Measurements from ENCODE around the gene UBE2E3. TPM values are rescaled to one million over a fixed set of nuclear protein-coding genes. Genes with fewer than 3 reads are reported as not detected.
A peak's percentile ranks its signal among the peaks of the same experiment; 100 is the strongest.

UBE2E3 gene
- total and polyA plus RNA-seq, 2 experiments from 2014 or later: 111 to 112 TPM

DNA sequence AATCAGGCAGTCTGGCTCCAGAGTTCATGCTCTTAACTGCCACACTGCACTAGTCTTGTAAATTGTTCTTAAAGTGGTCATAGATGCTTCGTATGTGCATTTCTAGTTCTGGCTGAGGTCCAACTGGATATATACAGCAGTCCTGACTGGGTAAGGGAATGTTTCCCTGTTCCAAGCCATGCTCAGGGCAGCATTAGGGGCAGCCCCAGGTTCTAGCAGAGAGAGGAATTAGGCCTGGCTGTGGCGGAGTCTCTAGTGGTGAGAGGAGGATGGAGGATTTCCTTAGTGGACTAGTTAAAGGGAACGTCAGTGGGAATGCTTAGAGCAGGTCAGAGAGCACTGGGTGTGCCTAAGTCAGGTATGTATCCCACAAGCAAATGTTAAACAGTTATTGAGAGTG, 28.0 kb downstream of the UBE2E3 start:
- Histone ChIP-seq H3K79me2 (replicated peaks; ENCODE audit: insufficient read depth) (peaks cover 100% of the 10 kb centered on the region), H3K36me3 (ENCODE audit: insufficient read depth) (no peaks in the 10 kb centered on the region), H3K4me3 (no peak overlapping the region), H3K4me1 (ENCODE audit: insufficient read depth) (peaks cover 19% of the 10 kb centered on the region; the same call in 1 of the 2 replicates), H3K27me3 (ENCODE audit: insufficient read depth) (no peaks in the 10 kb centered on the region), H2AFZ (no peak overlapping the region), H3F3A (replicated peaks; ENCODE audit: low read depth) (no peaks in the 10 kb centered on the region), H3K9me2 (ENCODE audit: insufficient read depth) (no peaks in the 10 kb centered on the region), H3K4me2 (no peak overlapping the region), H4K20me1 (replicated peaks; ENCODE audit: insufficient read depth) (0 out of 2 replicates have a peak, but pooled peaks cover 13% of the 10 kb centered on the region), H3K27ac (ENCODE audit: low read depth) (no peak overlapping the region)
- ATAC-seq (peak; percentile 85), DNase-seq (ENCODE audit: low spot score) (peak; percentile 9)
- peaks cover 35% of the 10 kb centered on the region for H3K4me1 Mint-ChIP-seq
- H3K27me3 Mint-ChIP-seq (ENCODE audit: insufficient read depth, low read depth, poor library complexity): no peaks in the 10 kb centered on the region
- no peaks in the 10 kb centered on the region for H3K9me3 Mint-ChIP-seq
- no peak for TF ChIP-seq ZNF114 (CRISPR knock-in tag; IDR thresholded peaks at IDR 0.05)
- no peak for TF ChIP-seq POLR2AphosphoS5 (IDR thresholded peaks at IDR 0.05; ENCODE audit: low read depth)
- no peak for TF ChIP-seq CREB1 (CRISPR knock-in tag; IDR thresholded peaks at IDR 0.05; ENCODE audit: low read depth)
- TF ChIP-seq, protein P1, sequence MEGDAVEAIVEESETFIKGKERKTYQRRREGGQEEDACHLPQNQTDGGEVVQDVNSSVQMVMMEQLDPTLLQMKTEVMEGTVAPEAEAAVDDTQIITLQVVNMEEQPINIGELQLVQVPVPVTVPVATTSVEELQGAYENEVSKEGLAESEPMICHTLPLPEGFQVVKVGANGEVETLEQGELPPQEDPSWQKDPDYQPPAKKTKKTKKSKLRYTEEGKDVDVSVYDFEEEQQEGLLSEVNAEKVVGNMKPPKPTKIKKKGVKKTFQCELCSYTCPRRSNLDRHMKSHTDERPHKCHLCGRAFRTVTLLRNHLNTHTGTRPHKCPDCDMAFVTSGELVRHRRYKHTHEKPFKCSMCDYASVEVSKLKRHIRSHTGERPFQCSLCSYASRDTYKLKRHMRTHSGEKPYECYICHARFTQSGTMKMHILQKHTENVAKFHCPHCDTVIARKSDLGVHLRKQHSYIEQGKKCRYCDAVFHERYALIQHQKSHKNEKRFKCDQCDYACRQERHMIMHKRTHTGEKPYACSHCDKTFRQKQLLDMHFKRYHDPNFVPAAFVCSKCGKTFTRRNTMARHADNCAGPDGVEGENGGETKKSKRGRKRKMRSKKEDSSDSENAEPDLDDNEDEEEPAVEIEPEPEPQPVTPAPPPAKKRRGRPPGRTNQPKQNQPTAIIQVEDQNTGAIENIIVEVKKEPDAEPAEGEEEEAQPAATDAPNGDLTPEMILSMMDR (conservative IDR thresholded peaks at IDR 0.05; ENCODE audit: low read depth in 2 of 2): no peak
- TF ChIP-seq ZNF331 (CRISPR knock-in tag; IDR thresholded peaks at IDR 0.05; ENCODE audit: low read depth): no peak
- H3K36me3 Mint-ChIP-seq (ENCODE audit: low read depth): no peaks in the 10 kb centered on the region; the same call in 2 of the 3 replicates
- no peak overlapping the region for H3K27ac Mint-ChIP-seq
- H3K4me3 Mint-ChIP-seq: no peak overlapping the region

DNA sequence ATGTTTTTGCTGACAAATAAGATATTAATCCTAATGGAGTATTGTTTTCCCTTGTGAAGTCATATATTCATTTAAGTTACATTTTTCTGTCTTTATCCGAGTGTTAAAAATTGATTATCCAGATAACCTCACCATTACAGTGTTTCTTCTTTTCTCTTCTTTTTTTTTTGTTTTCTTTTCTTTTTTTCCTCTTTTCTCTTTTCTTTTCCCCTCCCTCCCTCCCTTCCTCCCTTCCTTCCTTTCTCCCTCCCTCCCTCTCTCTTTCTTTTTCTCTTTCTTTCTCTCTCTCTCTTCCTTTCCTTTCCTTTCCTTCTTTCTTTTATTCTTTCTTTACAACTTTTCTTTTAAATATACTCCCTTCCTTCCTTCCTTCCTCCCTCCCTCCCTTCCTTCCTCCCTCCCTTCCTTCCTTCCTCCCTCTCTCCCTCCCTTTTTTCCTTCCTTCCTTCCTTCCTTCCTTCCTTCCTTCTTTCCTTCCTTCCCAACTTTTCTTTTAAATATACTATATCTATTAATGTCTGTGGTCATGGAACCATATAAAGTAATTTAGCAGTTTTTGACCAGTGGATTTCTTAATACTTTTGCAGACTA, 40.9 kb downstream of the UBE2E3 start:
- H3K4me1 ChIP-seq (ENCODE audit: insufficient read depth): peaks cover 8% of the 10 kb centered on the region; the same call in 1 of the 2 replicates
- no peak overlapping the region for H3K27ac Mint-ChIP-seq
- H3K9me2 ChIP-seq (ENCODE audit: insufficient read depth): no peaks in the 10 kb centered on the region
- no peak overlapping the region for H3K4me3 Mint-ChIP-seq
- peaks cover 3% of the 10 kb centered on the region; the same call in 1 of the 2 replicates for H4K20me1 ChIP-seq (replicated peaks; ENCODE audit: insufficient read depth)
- no peaks in the 10 kb centered on the region for H3K27me3 ChIP-seq (ENCODE audit: insufficient read depth)
- no peak overlapping the region for H3K27ac ChIP-seq (ENCODE audit: low read depth)
- DNase-seq (ENCODE audit: low spot score): no peak
- H3K4me2 ChIP-seq: no peak overlapping the region
- H3K79me2 ChIP-seq (replicated peaks; ENCODE audit: insufficient read depth): peaks cover 97% of the 10 kb centered on the region
- no peak overlapping the region for H3K4me3 ChIP-seq
- no peaks in the 10 kb centered on the region for H3K36me3 Mint-ChIP-seq (ENCODE audit: low read depth)
- no peak overlapping the region for H2AFZ ChIP-seq
- ATAC-seq: no peak
- H3K9me3 Mint-ChIP-seq: no peaks in the 10 kb centered on the region
- H3K36me3 ChIP-seq (ENCODE audit: insufficient read depth): no peaks in the 10 kb centered on the region
- peaks cover 25% of the 10 kb centered on the region for H3K4me1 Mint-ChIP-seq
- H3K27me3 Mint-ChIP-seq (ENCODE audit: insufficient read depth, low read depth, poor library complexity): peaks cover 4% of the 10 kb centered on the region
- no peaks in the 10 kb centered on the region for H3F3A ChIP-seq (replicated peaks; ENCODE audit: low read depth)
- TF ChIP-seq STAT1 (IDR thresholded peaks at IDR 0.05; ENCODE audit: unreplicated experiment) (no peak), EZH2phosphoT487 (IDR thresholded peaks at IDR 0.05; ENCODE audit: unreplicated experiment) (no peak), ZNF114 (CRISPR knock-in tag; IDR thresholded peaks at IDR 0.05) (no peak), NANOG (IDR thresholded peaks at IDR 0.05; ENCODE audit: borderline replicate concordance) (no peak), POLR2AphosphoS5 (IDR thresholded peaks at IDR 0.05; ENCODE audit: low read depth) (no peak), EZH2 (IDR thresholded peaks at IDR 0.05; ENCODE audit: low read depth, unreplicated experiment) (no peak)
- TF ChIP-seq, protein P2, sequence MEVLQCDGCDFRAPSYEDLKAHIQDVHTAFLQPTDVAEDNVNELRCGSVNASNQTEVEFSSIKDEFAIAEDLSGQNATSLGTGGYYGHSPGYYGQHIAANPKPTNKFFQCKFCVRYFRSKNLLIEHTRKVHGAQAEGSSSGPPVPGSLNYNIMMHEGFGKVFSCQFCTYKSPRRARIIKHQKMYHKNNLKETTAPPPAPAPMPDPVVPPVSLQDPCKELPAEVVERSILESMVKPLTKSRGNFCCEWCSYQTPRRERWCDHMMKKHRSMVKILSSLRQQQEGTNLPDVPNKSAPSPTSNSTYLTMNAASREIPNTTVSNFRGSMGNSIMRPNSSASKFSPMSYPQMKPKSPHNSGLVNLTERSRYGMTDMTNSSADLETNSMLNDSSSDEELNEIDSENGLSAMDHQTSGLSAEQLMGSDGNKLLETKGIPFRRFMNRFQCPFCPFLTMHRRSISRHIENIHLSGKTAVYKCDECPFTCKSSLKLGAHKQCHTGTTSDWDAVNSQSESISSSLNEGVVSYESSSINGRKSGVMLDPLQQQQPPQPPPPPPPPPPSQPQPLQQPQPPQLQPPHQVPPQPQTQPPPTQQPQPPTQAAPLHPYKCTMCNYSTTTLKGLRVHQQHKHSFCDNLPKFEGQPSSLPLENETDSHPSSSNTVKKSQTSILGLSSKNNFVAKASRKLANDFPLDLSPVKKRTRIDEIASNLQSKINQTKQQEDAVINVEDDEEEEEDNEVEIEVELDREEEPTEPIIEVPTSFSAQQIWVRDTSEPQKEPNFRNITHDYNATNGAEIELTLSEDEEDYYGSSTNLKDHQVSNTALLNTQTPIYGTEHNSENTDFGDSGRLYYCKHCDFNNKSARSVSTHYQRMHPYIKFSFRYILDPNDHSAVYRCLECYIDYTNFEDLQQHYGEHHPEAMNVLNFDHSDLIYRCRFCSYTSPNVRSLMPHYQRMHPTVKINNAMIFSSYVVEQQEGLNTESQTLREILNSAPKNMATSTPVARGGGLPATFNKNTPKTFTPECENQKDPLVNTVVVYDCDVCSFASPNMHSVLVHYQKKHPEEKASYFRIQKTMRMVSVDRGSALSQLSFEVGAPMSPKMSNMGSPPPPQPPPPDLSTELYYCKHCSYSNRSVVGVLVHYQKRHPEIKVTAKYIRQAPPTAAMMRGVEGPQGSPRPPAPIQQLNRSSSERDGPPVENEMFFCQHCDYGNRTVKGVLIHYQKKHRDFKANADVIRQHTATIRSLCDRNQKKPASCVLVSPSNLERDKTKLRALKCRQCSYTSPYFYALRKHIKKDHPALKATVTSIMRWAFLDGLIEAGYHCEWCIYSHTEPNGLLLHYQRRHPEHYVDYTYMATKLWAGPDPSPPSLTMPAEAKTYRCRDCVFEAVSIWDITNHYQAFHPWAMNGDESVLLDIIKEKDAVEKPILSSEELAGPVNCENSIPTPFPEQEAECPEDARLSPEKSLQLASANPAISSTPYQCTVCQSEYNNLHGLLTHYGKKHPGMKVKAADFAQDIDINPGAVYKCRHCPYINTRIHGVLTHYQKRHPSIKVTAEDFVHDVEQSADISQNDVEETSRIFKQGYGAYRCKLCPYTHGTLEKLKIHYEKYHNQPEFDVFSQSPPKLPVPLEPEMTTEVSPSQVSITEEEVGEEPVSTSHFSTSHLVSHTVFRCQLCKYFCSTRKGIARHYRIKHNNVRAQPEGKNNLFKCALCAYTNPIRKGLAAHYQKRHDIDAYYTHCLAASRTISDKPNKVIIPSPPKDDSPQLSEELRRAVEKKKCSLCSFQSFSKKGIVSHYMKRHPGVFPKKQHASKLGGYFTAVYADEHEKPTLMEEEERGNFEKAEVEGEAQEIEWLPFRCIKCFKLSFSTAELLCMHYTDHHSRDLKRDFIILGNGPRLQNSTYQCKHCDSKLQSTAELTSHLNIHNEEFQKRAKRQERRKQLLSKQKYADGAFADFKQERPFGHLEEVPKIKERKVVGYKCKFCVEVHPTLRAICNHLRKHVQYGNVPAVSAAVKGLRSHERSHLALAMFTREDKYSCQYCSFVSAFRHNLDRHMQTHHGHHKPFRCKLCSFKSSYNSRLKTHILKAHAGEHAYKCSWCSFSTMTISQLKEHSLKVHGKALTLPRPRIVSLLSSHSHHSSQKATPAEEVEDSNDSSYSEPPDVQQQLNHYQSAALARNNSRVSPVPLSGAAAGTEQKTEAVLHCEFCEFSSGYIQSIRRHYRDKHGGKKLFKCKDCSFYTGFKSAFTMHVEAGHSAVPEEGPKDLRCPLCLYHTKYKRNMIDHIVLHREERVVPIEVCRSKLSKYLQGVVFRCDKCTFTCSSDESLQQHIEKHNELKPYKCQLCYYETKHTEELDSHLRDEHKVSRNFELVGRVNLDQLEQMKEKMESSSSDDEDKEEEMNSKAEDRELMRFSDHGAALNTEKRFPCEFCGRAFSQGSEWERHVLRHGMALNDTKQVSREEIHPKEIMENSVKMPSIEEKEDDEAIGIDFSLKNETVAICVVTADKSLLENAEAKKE (CRISPR knock-in tag; IDR thresholded peaks at IDR 0.05): no peak

All from GM23338 (cell line).